ENCODE measurements around the gene GRIK1.

The GRIK1 gene

DNA sequence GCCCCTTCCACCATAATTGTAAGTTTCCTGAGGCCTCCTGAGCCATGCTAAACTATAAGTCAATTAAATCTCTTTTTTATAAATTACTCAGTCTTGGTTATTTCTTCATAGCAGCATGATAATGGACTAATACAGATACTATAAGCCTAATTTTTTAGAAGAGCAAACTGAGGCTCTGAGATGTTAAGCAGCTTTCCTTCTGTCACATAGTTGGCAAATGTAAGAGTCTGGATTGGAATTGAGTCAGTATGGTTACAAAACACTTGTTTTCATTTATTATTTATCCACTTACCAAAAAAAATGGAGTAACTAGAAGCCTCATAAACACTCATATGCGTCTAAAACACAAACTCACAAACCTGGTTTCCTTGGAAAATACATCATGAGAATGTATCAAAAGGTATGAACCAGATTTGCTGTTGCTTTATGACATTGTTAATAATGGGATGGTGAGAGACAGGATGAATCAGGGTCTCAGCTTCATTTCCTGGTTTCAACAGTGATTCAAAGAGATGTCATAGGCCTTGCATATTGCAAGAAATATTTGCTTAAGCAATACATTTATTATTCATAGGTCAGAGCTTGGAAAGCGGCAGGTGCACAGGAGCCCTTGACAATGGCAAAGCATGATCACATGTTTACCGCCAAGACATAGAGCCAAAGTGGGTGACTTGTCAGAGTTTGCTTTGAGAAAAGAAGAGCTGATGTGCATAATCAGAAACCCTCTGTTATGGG lies 221.5 kb downstream of the GRIK1 start:
- DNase-seq (ENCODE audit: low read depth in 2 of 2) = no peak

DNA sequence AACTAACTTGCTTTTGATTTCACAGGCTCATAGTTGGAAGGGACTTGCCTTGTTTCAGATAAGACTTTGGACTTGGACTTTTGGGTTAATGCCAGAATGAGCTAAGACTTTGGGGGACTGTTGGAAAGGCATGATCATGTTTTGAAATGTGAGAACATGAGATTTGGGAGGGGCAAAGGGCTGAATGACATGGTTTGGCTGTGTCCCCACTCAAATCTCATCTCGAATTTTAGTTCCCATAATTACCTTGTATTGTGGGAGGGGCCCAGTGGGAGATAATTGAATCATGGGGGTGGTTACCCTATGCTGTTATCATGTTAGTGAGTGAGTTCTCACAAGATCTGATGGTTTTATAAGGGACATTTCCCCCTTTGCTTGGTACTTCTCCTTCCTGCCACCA lies 222.1 kb downstream of the GRIK1 start:
- DNase-seq (ENCODE audit: low read depth in 2 of 2) = no peak

GRCh38 chr21:29716753-29717152 lies 223.0 kb downstream of the GRIK1 start:
- DNase-seq (ENCODE audit: low read depth in 2 of 2) = no peak

- DNase-seq (ENCODE audit: low read depth in 2 of 2) = no peak
Observed at GRCh38 chr21:29715089-29715488, 224.7 kb downstream of the GRIK1 start.

DNA sequence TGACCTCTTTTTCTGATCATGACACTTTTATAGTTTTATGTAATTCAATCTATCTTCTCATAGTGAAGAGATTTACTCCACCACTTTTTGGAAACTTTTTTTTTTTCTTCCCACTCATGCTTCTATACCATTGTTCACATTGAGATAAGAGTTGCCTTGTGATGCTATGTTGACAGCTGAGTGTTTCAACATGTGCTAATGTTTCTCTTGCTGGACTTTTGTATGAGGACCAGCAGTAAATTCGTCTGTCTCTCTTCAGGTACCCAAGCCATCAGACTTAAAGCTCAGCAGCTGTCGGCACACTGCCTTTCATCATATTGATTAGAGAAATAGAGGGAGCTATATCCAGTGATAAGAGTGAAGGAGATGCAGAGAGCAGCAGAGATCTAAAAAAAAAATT lies 227.0 kb downstream of the GRIK1 start:
- DNase-seq (ENCODE audit: low read depth in 2 of 2) = no peak

DNA sequence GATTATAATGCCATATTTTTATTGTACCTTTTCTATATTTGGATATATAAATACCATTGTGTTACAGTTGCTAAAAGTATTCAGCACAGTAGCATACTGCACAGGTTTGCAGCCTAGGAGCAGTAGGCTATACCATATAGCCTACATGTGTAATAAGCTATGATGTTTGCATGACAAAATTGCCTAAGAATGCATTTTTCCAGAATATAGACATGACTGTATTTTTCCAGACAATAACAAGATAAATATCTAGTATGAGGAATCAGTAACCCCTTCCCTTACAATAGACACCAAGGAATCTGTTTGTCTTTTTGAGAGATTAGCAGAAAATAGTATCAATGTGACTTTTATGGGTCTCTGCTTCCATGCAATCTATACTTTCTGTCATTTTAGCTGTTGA lies 228.6 kb downstream of the GRIK1 start:
- DNase-seq (ENCODE audit: low read depth in 2 of 2) = no peak

DNA sequence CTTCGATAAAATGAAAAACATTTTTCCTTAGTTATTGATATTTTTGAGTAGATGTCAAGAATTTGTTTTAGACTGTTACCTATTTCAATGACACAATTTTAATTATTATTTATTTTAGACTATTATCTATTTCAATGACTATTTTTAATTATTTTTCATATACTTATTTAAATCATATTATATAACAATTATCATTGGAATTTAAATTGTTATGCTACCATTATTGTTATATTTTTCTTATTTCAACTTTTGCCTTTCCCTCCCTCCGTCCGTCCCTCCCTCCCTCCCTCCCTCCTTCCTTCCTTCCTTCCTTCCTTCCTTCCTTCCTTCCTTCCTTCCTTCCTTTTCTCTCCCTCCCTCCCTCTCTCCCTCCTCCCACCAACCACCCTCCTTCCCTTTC lies 229.3 kb downstream of the GRIK1 start:
- DNase-seq (ENCODE audit: low read depth in 2 of 2) = no peak

DNA sequence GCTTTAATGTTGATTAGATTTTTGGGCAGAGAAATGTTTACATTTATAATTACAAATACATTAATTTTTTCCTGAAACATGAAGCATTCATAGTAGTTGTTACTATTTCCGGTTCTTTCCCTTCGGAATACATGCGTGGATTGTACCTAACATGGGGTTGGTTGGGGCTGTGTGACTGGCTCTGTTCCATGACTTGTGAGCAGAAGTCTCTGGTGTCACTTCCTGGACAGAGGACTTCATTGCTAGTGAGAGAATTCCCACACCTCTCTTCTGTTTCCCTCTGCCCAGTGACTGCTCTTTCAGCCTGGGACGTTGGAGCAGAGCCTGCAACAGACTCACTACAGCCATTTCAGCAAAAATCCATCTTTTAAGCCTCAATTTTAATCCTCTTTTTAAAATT lies 231.4 kb downstream of the GRIK1 start:
- DNase-seq (ENCODE audit: low read depth in 2 of 2) = no peak

DNA sequence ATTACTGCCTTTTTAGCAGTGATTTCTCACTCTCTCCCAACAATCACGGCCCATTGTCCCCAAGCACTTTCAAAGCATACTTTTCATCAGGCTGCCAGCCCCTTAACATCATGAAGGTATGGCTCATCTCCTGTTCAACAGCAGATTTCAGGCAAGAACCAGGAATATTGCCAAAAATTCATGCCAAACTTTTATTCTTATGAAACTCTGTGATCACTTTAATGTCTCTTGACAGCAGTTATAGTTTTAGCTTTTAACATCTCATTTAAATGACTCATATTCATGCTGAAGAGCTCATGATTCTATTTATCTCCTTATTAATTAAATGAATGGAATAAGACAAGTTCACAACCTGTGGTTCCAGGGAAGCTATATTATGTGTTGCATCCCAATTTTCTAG lies 235.1 kb downstream of the GRIK1 start:
- DNase-seq (ENCODE audit: low read depth in 2 of 2) = no peak

GRCh38 chr21:29701676-29702075 lies 238.1 kb downstream of the GRIK1 start:
- no peak for DNase-seq (ENCODE audit: low read depth in 2 of 2)

GRCh38 chr21:29697555-29698193 lies 242.1 kb downstream of the GRIK1 start:
- DNase-seq (ENCODE audit: low read depth in 2 of 2) = no peak

DNA sequence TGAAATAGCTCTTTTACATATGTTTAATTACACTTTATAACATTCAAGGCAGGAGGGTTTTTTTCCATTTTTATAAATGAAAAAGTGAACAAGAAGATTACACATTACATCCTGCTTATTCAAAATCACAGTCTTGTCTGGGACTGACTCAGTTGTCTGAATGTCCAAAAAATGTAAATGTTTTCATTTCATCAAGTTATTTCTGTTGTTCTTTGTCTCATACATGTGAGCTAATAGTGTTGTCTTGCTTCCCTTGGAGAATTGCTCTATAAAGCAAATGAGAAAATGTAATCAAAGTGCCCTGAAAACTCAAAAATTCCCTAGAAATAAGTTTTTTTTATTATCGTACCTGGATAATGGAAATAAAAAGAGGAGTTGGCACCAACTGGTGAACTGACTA lies 242.9 kb downstream of the GRIK1 start:
- no peak for DNase-seq (ENCODE audit: low read depth in 2 of 2)

DNA sequence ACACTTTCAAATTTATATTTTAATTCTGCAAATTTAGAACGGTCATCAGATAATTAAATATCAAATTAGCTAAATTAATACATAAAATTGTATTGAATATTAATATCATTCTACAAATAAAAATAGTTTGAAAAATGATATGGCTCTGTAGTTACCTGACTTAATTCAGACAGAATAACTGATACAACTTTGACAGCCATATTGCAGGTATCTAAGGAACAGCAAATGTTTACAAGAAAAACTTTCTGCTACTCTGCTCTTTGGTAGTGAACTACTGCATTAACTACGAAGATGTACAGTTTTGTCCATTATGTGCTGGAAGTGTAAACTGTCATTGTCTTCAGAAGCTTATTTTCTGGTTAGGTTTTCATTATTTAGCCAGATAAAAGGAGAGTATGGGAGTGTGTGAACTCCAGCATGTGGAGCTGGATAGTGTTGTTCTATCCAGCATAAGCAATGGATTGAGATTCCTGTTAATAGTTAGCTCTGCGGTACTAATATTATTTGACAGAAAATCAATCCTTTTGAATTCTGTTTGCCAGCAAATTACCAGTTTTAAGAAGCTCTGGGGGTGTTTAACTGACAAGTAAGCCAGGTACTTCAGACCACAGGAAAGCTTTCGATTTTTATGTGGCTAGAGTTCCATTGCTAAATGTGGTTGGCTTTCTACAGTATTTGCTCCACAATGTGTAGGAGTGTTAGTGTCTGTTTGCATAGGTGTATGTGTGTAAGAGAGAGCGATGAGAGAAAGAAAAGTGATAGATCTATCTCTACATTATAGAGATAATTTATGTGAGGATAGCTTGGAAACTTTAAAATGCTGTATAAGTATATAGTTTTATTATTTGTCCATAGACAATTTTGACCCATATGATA lies 247.9 kb downstream of the GRIK1 start:
- DNase-seq (ENCODE audit: low read depth in 2 of 2) = no peak

DNA sequence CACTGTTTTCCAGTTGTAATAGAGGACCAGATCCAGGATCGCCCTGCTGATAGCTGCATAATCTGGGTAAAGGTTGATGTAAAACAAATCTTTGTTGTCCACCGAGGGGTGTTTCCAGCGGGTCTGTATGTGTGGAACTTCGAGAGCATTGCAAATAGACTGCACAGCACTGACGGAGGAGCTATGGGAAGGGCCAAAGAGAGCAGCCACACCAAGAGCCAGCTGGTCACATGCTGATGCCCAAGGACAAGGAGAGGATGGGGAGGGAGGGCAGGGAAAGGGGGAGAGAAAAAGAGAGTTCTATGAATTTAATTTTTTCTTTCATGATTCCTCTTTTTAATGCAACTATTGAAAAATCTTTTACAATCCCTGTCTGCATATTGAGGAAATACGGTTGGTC lies 250.0 kb downstream of the GRIK1 start:
- no peak for DNase-seq (ENCODE audit: low read depth in 2 of 2)

GRCh38 chr21:29684106-29684505 lies 255.7 kb downstream of the GRIK1 start:
- DNase-seq (ENCODE audit: low read depth in 2 of 2) = no peak

DNA sequence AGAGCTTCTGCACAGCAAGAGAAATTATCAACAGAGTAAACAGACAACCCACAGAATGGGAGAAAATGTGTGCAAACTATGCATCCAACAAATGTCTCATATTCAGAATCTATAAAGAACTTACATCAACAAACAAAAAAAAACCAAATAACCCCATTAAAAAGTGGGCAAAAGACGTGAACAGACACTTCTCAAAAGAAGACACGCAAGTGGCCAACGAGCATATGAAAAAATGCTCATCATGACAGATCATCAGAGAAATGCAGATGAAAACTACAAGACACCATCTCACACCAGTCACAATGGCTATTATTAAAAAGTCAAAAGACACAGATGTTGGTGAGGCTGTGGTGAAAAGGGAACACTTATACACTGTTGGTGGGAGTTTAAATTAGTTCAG lies 257.0 kb downstream of the GRIK1 start:
- no peak for DNase-seq (ENCODE audit: low read depth in 2 of 2)

GRCh38 chr21:29680273-29680672 lies 259.5 kb downstream of the GRIK1 start:
- DNase-seq (ENCODE audit: low read depth in 2 of 2) = no peak

- DNase-seq (ENCODE audit: low read depth in 2 of 2) = no peak
Observed at GRCh38 chr21:29678626-29679025, 261.2 kb downstream of the GRIK1 start.

DNA sequence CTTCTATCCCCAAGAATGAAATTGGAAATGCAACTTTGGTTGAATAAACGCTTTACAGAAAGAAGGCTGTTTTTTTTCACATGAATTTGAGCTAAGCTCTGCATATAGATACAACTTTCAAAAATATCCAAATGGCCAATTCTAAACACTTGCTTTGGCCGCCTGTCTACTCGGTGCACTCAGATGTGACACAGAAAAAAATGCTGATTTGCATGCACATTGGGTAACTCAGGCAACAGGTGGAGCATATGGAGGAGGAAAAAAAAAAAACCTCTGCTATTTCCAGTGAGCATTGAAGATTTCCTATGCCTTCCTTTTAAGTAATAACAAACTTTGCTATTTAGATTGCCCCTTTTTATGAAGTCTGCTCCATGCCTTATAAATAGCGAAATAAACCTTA lies 262.5 kb downstream of the GRIK1 start:
- DNase-seq (ENCODE audit: low read depth in 2 of 2) = no peak

DNA sequence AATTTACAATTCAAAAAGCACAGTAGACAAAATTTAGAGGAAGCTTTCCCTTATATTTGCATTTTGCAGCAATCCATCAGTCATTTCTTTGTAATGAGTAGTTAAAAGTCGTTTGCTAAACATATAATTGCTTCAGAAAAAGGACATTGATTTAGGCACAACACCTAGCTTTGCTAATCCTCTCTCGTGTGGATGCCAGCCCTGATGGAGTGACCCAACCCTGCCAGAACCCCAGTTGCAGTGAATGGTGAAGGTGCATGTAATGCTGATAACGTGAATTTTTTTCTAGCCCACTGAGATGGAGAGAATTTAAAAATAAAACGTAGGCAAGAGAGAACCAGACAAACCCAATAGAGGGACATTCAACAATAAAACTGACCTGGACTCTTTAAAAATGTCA lies 263.4 kb downstream of the GRIK1 start:
- no peak for DNase-seq (ENCODE audit: low read depth in 2 of 2)

DNA sequence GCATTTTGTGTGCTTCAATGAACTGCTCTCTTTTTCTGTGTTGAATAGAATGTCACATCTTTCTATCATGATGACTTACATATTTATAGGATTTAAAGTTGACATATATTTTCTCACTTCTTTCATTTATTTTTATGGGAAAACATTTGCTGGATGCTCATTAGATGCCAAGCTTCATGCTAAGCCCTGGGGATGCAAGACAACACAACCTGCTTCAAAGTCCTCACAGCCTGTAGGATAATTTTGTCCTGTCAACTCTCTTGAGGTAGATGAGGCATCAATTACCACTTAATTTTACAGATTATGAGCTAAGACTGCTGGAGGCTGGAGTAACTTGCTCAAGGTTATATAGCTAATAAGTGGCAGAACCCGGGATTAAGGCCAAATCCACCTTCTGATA lies 264.3 kb downstream of the GRIK1 start:
- no peak for DNase-seq (ENCODE audit: low read depth in 2 of 2)

GRCh38 chr21:29674343-29674742 lies 265.5 kb downstream of the GRIK1 start:
- no peak for DNase-seq (ENCODE audit: low read depth in 2 of 2)

- DNase-seq (ENCODE audit: low read depth in 2 of 2) = no peak
Observed at GRCh38 chr21:29673096-29673610, 266.6 kb downstream of the GRIK1 start.
